ENCODE data around the gene ECT2. TPM values are rescaled to one million over a fixed set of nuclear protein-coding genes. Genes with fewer than 3 reads are reported as not detected.
"Not testable (repeated sequence)": the region's sequence is repeated elsewhere in the genome, so short reads cannot be mapped to it uniquely, and the experiment has no call there.

Gene ECT2
- total RNA-seq, 1 experiment from 2014 or later, result 37.4 TPM

DNA sequence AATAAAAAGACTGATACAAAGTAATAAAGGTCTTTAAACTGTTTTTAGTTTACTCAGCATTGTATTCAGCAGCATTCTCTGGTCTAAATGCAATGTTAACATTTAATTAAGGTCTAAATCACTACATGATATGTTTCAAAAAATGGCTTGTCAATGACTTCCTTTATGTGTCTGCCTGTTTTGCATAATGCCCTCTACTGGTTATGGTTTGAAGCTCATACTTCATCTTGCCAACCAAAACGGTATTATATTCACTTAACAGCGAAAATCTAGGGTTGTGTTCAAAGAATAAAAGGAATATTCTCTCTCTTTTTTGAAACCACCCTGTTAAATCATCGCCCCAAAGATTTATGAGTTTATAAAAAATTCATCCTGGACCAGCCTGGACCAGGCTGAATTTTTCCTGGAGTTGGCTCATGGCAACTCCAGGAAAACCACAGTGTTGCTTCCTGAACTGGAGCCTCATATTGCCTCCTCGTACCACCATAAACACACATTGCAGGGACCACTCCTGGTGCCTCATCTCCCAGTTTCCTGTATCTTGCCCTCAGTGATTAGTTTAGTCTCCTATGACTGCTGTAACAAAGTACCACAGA lies 32.9 kb upstream of the ECT2 start:
- DNase-seq (ENCODE audit: low read depth, low spot score), result peak; percentile 60

DNA sequence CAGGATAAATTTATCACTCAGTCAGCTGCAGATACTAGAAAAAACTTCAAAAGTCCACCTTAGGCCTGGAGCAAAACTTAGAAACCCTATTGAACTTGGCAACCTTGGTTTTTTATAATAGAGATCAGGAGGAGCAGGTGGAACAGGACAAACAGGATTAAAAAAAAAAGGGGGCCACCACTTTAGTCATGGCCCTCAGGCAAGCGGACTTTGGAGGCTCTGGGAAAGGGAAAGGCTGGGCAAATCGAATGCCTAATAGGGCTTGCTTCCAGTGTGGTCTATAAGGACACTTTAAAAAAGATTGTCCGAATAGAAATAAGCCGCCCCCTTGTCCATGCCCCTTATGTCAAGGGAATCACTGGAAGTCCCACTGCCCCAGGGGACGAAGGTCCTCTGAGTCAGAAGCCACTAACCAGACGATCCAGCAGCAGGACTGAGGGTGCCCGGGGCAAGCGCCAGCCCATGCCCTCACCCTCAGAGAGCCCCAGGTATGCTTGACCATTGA lies 27.9 kb upstream of the ECT2 start:
- DNase-seq (ENCODE audit: low read depth, low spot score); in situ Hi-C loops (cut with HindIII; ENCODE audit: low pct_unique_long_range_greater_than_20kb, low sequenced_read_pairs): not testable (repeated sequence)

More for the DNA sequence above, 32.9 kb upstream of the ECT2 start:
- in situ Hi-C loops (cut with HindIII; ENCODE audit: low pct_unique_long_range_greater_than_20kb, low sequenced_read_pairs), result no loop called here

DNA sequence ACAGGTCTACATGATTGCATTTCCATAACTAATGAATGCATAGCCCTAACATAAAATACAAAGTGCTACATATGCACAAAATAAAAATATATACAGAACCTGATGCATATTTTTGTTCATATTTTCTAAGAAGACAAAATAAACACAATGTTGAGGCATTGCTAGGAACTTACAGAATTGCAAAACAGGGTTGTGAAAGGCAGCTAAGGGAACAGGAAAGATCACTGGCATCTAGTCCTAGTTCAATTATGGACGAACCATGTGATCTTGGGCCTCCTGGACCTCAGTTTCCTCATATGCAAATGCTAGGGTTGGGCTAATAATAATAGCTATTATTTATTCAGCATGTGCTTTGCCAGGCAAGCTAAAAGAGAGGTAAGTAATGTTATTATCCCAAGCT lies 24.1 kb upstream of the ECT2 start:
- DNase-seq (ENCODE audit: low read depth, low spot score), result no peak
- in situ Hi-C loops (cut with HindIII; ENCODE audit: low pct_unique_long_range_greater_than_20kb, low sequenced_read_pairs), result no loop called here

DNA sequence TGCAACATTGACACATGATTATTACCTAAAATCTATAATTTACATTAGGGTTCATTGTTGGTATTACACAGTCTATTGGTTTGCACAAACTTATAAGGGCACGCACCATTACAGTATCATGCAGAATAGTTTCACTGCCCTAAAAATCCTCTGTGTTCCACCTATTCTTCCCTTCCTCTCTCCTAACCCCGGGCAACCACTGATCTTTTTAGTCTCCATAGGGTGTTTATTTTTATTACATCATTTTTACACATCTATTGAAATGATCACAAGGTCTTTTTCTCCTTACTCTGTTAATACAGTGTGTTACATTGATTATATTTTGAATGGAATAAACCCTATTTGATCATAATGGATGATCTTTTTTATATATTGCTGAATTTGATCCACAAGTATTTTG lies 15.5 kb upstream of the ECT2 start:
- no peak for DNase-seq (ENCODE audit: low read depth, low spot score)
- in situ Hi-C loops (cut with HindIII; ENCODE audit: low pct_unique_long_range_greater_than_20kb, low sequenced_read_pairs), result no loop called here

DNA sequence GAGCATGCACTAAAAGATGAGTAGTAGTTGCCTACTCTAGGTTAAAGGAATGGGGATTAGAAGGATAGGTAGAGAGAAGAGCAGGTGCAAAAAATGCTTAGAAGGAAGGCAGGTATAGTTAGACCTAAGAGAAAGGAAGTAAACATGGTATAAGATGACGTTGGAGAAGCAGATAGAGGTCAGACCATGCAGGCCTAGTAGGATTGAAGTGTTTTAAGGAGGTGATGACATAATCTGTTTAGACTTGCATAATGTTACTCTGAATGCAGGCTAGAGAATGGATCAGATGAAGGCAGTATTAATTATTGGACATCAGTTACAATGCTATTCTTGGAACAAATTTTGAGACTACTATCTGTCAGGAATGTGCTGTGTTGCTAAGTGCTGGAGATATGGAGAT lies 11.1 kb upstream of the ECT2 start:
- in situ Hi-C loops (cut with HindIII; ENCODE audit: low pct_unique_long_range_greater_than_20kb, low sequenced_read_pairs), result no loop called here
- DNase-seq (ENCODE audit: low read depth, low spot score), result no peak

DNA sequence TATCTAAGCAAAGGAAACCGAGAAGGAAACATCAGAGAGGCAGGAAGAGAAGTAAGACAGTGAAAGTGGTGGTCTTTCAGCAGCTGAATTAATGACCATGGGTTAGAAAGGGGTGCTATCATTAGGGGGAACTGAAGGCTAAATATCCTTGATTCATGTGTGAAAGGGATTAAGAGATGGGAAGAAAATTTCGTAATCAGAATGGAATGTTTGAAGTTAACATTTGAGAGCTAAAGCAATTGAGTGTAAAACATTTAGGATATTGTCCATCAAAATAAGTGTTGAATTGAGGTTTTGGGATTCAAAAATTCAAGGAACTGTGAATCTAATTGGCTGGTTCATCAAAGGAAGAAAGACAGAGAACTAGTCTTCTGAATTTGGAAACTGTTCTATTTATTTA lies 4.1 kb upstream of the ECT2 start:
- no peak for DNase-seq (ENCODE audit: low read depth, low spot score)
- in situ Hi-C loops (cut with HindIII; ENCODE audit: low pct_unique_long_range_greater_than_20kb, low sequenced_read_pairs), result no loop called here

DNA sequence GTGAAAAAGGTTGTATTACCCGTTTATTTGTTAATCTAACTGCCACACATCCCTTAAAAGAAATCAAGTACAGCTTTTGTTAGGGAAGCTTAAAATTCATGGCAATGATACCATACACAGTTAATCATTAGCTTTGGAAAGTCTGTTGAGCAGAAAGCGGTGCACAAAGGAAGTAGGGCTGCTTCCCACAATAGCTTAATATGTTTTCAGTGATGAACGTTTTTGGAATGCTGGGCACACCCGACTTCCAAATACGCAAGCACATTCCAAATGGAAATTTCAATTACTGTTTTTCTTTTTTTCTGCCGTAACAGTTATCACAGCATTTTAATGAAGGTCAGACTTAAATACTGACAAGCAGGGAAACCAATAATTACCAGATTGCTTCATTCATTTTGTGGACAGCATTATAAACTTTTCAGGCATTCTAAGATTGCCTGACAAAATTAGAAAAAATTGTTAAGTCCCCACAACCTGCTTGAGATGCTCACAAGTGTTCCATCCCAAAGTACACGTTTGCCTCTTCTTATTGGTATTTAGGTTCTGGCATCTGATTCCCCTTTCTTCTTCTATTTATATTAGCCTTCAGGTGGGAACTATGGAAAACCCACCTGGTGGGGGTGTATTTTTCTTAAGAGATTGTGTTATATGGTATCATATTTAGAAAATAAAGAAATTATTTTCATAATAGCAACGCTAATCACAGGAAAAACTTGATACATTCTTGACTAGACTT lies 1.1 kb upstream of the ECT2 start:
- DNase-seq (ENCODE audit: low read depth, low spot score), result no peak
- in situ Hi-C loops (cut with HindIII; ENCODE audit: low pct_unique_long_range_greater_than_20kb, low sequenced_read_pairs), result no loop called here

DNA sequence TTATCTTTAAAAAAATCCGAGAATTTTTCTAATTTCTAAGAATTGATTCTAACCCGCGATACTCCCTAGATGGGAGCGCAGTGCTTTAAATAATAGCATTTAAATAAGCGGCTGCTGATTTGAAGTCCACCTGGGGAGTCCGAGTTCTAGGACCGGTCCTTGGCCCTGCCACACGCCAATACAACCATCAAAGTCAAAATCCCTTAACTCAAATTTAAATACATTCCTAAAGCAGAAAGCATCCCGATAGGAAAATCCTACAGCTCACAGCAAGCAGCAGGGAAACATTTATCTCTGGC lies 508 bp upstream of the ECT2 start:
- no peak for DNase-seq (ENCODE audit: low read depth, low spot score)
- in situ Hi-C loops (cut with HindIII; ENCODE audit: low pct_unique_long_range_greater_than_20kb, low sequenced_read_pairs), result no loop called here

DNA sequence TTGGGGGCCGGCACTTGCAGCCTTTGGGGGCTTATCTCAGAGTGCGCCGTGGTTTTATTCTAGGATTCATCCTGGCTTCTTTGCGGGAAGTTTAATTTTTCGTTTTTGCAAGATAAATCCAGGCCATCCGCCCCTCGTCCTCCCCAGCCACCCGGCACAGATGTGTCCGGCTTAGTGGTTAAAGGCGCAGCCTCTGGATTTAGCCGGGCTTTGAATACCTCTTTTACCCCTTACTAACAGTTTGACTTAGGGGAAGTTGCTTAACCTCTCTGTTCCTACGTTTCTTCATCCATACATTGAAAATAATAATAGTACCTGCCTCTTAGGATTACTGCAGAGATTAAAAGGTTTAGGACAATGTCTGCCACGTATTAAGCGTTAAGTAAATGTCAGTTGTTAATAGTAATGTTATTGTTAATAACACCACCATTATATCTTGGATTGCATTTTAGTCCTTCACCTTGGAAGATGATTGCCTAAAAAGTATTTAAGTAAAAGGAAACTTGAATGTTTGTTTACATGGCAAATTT lies 714 bp downstream of the ECT2 start:
- in situ Hi-C loops (cut with HindIII; ENCODE audit: low pct_unique_long_range_greater_than_20kb, low sequenced_read_pairs), result no loop called here
- peak; percentile 32 for DNase-seq (ENCODE audit: low read depth, low spot score)

DNA sequence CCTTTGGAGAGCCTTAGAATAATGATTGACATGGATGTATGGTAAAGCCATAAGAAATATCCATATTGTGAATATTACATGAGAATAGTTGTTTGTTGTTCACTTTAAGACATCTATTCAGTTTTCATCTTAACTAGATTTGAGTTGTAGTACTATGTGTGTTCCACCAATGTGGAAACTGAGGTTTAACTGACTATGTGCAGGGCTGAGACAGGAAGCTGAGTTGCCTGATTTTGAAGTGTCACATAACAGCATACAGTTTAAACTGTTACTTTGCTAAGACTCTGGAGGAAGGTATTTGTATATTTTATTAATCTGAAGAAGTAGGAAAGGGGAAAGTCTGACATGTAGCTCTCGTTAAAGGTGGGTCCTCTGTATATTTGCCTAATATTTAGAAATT lies 2.1 kb downstream of the ECT2 start:
- in situ Hi-C loops (cut with HindIII; ENCODE audit: low pct_unique_long_range_greater_than_20kb, low sequenced_read_pairs), result no loop called here
- no peak for DNase-seq (ENCODE audit: low read depth, low spot score)

DNA sequence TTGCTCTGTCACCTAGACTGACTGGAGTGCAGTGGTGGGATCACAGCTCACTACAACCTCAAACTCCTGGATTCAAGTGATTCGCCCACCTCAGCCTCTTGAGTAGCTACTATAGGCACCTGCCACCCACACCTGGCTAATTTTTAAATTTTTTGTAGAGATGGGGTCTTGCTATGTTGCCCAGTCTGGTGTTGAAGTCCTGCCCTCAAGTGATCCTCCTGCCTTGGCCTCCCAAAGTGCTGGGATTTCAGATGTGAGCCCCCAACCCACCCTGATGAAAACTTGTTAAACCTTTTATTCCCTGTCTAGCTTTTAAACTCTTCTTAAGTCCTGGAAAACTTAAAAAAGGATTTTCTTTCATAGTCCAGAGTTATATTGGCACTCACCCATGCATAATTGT lies 2.6 kb downstream of the ECT2 start:
- in situ Hi-C loops (cut with HindIII; ENCODE audit: low pct_unique_long_range_greater_than_20kb, low sequenced_read_pairs), result no loop called here
- DNase-seq (ENCODE audit: low read depth, low spot score), result no peak

DNA sequence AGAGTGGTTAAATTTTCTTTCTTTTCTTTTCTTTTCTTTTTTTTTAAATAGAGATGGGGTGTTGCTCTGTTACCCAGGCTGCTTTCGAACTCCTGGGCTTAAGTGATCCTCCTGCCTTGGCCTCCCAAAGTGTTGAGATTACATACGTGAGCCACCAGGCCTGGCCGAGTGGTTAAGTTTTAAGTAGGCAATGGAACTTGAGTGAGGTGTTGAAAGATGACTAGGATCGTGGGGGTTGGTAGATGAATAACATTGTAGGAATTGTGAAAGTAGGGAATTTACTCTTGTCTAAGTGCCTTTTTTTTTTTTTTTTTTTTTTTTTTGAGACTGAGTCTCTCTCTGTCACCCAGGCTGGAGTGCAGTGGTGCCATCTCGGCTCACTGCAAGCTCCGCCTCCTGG lies 9.9 kb downstream of the ECT2 start:
- DNase-seq (ENCODE audit: low read depth, low spot score); in situ Hi-C loops (cut with HindIII; ENCODE audit: low pct_unique_long_range_greater_than_20kb, low sequenced_read_pairs): not testable (repeated sequence)

DNA sequence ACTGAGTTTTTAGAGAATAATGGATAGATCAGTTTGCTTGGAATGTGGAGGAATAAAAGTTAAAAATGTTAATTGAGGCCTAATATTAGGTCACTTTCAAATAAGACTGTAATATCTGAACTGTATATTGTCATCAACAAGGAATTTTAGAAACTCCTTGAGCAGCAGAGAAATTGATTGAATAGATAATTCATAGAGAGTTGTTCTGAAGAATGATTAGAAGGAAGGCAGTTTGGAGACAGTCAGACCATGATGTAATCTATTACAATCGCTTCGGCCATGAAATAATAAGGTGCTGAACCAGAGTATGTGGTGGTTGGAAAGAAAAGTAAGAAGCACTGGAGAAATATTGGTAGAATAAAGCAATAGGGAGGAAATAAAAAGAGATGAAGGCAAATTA lies 15.7 kb downstream of the ECT2 start:
- in situ Hi-C loops (cut with HindIII; ENCODE audit: low pct_unique_long_range_greater_than_20kb, low sequenced_read_pairs), result no loop called here
- no peak for DNase-seq (ENCODE audit: low read depth, low spot score)

DNA sequence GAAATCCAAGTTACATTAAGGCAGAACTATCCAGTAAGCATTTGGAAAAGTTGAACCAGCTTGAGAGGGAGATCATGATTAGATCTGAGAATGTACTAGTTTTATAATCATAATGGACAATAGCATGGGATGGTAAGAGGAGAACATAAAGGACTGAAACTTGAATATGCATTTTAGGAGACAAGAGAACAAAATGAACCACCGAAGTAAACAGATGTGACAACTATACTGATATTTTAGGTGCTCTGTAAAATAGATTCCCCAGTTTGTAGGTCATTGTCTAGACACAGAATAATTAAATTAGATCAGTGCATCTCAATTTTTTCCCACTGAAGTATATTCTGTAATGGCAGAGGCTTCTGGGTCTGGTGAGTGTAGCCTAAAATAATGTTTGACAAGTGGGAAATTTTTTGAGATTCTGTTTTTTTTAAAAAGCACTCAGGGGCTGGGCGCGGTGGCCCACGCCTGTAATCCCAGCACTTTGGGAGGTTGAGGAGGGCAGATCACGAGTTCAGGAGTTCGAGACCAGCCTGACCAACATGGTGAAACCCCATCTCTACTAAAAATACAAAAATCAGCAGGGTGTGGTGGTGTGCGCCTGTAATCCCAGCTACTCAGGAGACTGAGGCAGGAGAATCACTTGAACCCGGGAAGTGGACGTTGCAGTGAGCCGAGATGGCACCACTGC lies 16.3 kb downstream of the ECT2 start:
- no peak for DNase-seq (ENCODE audit: low read depth, low spot score)

DNA sequence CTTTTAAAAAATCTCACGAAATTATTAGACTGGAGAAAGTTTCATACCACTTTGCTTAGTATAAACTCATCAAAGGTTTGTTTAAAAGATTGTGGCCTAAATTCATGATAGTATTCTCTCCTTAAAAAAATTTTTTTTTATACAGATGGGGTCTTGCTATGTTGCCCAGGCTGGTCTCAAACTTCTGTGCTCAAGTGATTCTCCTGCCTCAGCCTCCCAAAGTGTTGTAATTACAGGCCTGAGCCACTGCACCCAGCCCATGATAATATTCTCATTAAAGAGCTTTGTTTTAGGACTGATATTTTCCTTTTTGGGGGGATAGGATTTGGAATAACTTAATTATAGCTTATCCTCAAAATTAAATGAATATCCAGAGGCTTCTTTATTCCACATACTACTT lies 19.9 kb downstream of the ECT2 start:
- in situ Hi-C loops (cut with HindIII; ENCODE audit: low pct_unique_long_range_greater_than_20kb, low sequenced_read_pairs), result no loop called here
- no peak for DNase-seq (ENCODE audit: low read depth, low spot score)

More for the DNA sequence above, 16.3 kb downstream of the ECT2 start:
- in situ Hi-C loops (cut with HindIII; ENCODE audit: low pct_unique_long_range_greater_than_20kb, low sequenced_read_pairs), result no loop called here

DNA sequence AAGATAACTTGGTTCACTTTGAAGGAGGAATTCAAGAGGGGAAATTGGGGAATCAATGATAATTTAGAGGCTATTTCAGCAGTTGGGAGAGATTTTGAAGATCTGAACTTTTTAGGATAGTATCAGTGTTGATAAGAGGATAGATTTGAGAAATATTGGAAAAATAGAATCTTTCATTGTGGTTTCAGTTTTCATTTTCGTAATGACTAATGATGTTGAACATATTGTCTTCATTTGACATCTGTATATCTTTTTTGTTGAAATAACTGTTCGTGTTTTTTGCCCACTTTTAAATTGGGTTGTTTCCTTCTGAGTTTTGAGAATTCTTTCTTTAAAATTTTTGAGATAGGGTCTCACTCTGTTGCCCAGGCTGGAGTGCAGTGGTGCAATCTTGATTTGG lies 21.1 kb downstream of the ECT2 start:
- no peak for DNase-seq (ENCODE audit: low read depth, low spot score)
- in situ Hi-C loops (cut with HindIII; ENCODE audit: low pct_unique_long_range_greater_than_20kb, low sequenced_read_pairs), result no loop called here

DNA sequence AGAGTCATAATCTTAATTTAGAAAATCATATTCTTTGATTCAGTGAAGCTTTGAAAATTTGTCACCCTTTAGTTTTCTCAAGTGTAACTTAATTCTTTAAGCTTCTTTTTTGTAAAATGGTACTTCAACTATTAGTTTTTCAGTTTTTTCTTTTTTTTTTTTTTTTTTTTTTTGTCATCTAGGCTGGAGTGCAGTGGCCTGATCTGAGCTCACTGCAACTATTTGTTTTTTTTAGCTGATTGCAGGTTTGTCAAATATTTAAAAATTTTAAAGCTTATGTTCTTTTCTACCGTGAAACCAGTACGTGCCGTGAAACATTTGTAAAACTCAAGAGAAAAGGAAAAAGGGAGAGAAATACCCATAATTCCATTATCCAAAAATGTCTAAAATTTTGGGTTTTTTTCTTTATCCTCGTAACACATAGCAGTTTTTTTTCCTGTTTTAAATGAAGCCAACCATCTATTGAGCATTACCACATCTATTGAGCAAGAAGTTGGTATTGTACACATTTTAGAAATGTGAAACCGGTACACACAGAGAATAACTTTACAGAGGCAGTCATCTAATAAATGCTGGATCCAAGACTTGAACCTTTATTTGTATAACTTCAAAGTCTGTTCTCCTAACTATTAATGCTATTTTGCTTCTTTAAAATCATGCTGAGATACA lies 25.7 kb downstream of the ECT2 start:
- in situ Hi-C loops (cut with HindIII; ENCODE audit: low pct_unique_long_range_greater_than_20kb, low sequenced_read_pairs), result no loop called here
- DNase-seq (ENCODE audit: low read depth, low spot score), result no peak

DNA sequence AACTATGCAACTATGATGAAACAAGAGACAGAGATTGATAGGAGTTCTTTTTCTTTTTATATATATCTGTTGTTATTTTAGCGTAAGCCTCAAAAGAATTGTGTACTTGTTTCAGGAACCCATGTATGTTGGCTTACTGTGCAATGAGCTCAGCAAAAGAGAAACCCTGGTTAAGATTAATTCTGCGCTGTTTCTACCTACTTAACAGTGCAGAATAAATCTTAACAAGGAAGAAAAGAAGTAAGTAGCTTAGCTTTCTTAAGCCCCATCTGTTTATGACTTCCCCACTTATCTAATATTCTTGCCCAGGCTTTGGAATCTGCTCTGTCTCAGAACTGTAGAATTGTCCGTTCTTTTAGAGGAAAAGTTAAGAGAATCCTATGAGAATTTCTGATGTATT lies 27.4 kb downstream of the ECT2 start:
- in situ Hi-C loops (cut with HindIII; ENCODE audit: low pct_unique_long_range_greater_than_20kb, low sequenced_read_pairs), result no loop called here
- no peak for DNase-seq (ENCODE audit: low read depth, low spot score)

All from SK-MEL-5 (cell line).